HCT116 (cell line): ENCODE measurements around the gene NCAN. TPM values are rescaled to one million over a fixed set of nuclear protein-coding genes. Genes with fewer than 3 reads are reported as not detected.

Source experiments
- ATAC-seq: fragments of 200-7000 bp; cut with Tn5 transposase; 2 replicates; pipeline ENCODE4 v1.9.1; 2020; ENCODE audit warnings: mild to moderate bottlenecking, moderate library complexity
- BruUV-seq: library from RNA; stranded (reverse); fragments of 400-500 nt; replicated peaks from 2 replicates; lab custom pipeline; 2021; lab: Mats Ljungman, UMichigan
- CTCF ChIA-PET: fragments of 300-600 bp; sonication (Branson Sonifier 250); formaldehyde crosslinking; loops from one replicate; lab custom pipeline; 2021; ENCODE audit warnings: antibody characterized with exemption; lab: Charles Lee
- POLR2A ChIA-PET: fragments of 300-600, 350-600 bp; sonication (Branson Sonifier 250); formaldehyde crosslinking; loops from one replicate; lab custom pipeline; 2021; ENCODE audit warnings: antibody characterized with exemption; lab: Charles Lee
- RAD21 ChIA-PET, 2 experiments: fragments of 300-600 bp; sonication (Branson Sonifier 250); formaldehyde crosslinking; loops; one replicate each; lab custom pipeline; 2023; ENCODE audit warnings: low total read pairs in 2 of 2; ENCODE audit not compliant: uncharacterized antibody in 2 of 2, unreplicated experiment in 2 of 2, low non-redundant PET in 1 of 2; lab: Charles Lee
- DNase-seq: peaks from one replicate; pipeline ENCODE4 v3.0.0-alpha.2; 2010; ENCODE audit warnings: low read depth, low spot score
- H2AFZ ChIP-seq: fragments of 200-600 bp; shearing (Covaris generic), sonication (generic); 2 replicates; pipeline ENCODE4 v1.6.1; 2017; ENCODE audit warnings: low read depth, mixed run types, mixed read lengths, antibody characterized with exemption, low read length; ENCODE audit not compliant: poor library complexity, severe bottlenecking
- H3K27ac ChIP-seq: 2 replicates; pipeline ENCODE4 v1.5.1; 2012; ENCODE audit warnings: low read depth, low read length
- H3K27me3 ChIP-seq: fragments of 200-600 bp; sonication (generic); 2 replicates; pipeline ENCODE4 v1.6.1; 2016; ENCODE audit warnings: mixed run types, low read length, mixed read lengths; ENCODE audit not compliant: insufficient read depth
- H3K36me3 ChIP-seq, 2 experiments: fragments of 200-500 bp in 1 of 2; fragments of 200-600 bp in 1 of 2; sonication (Bioruptor generic) in 1 of 2; sonication (generic) in 1 of 2; 2 replicates each; pipeline versions ENCODE4 v1.5.1 to v1.6.1; 2014 to 2016; ENCODE audit warnings: low read length in 2 of 2, inconsistent platforms in 1 of 2, mixed read lengths in 1 of 2, mixed run types in 1 of 2; ENCODE audit not compliant: insufficient read depth in 2 of 2, control insufficient read depth in 1 of 2
- H3K4me1 ChIP-seq, 2 experiments: fragments of 200-600 bp in 1 of 2; sonication (generic) in 1 of 2; 2 replicates each; pipeline versions ENCODE4 v1.5.1 to v1.6.1; 2012 to 2017; ENCODE audit warnings: low read length in 2 of 2, inconsistent platforms in 1 of 2, mild to moderate bottlenecking in 1 of 2, mixed read lengths in 1 of 2, mixed run types in 1 of 2, moderate library complexity in 1 of 2; ENCODE audit not compliant: insufficient read depth in 2 of 2, control insufficient read depth in 1 of 2
- H3K4me2 ChIP-seq: fragments of 200-600 bp; sonication (generic); 2 replicates; pipeline ENCODE4 v1.6.1; 2017; ENCODE audit warnings: mixed run types, low read length, mixed read lengths
- H3K4me3 ChIP-seq, 2 experiments: fragments of 200-600 bp in 1 of 2; sonication (generic) in 1 of 2; replicated peaks in 1 of 2; 2 replicates each; pipeline ENCODE4 v1.5.1; 2011 to 2016; ENCODE audit warnings: low read length in 2 of 2, control low read depth in 1 of 2, low read depth in 1 of 2, mild to moderate bottlenecking in 1 of 2, mixed read lengths in 1 of 2, mixed run types in 1 of 2
- H3K79me2 ChIP-seq: fragments of 200-600 bp; sonication (generic); 2 replicates; pipeline ENCODE4 v1.6.1; 2017; ENCODE audit warnings: mild to moderate bottlenecking, mixed run types, low read length, moderate library complexity, mixed read lengths; ENCODE audit not compliant: insufficient read depth
- H3K9ac ChIP-seq: fragments of 200-600 bp; sonication (generic); 2 replicates; pipeline ENCODE4 v1.6.1; 2016; ENCODE audit warnings: low read length, mixed read lengths
- H3K9me2 ChIP-seq: fragments of 200-600 bp; sonication (generic), shearing (Covaris generic); 2 replicates; pipeline ENCODE4 v1.6.1; 2017; ENCODE audit warnings: mixed run types, mild to moderate bottlenecking, moderate library complexity; ENCODE audit not compliant: insufficient read depth
- H3K9me3 ChIP-seq, 2 experiments: fragments of 200-500 bp in 1 of 2; fragments of 200-600 bp in 1 of 2; sonication (Bioruptor generic) in 1 of 2; sonication (generic) in 1 of 2; 2 replicates each; pipeline ENCODE4 v1.6.1; 2014 to 2017; ENCODE audit warnings: low read length in 2 of 2, mixed read lengths in 2 of 2, inconsistent platforms in 1 of 2, low read depth in 1 of 2, mild to moderate bottlenecking in 1 of 2, mixed run types in 1 of 2, moderate library complexity in 1 of 2; ENCODE audit not compliant: control insufficient read depth in 1 of 2, insufficient read depth in 1 of 2
- H4K20me1 ChIP-seq: fragments of 200-600 bp; sonication (generic), shearing (Covaris generic); 2 replicates; pipeline ENCODE4 v1.6.1; 2017; ENCODE audit warnings: mixed run types, mild to moderate bottlenecking, moderate library complexity; ENCODE audit not compliant: insufficient read depth
- ELF1 ChIP-seq: IDR thresholded peaks from 2 replicates; pipeline ENCODE4 v1.6.1; 2012; ENCODE audit warnings: low read depth, borderline replicate concordance
- EZH2 ChIP-seq: fragments of 200-600 bp; sonication (generic); IDR thresholded peaks from 2 replicates; pipeline ENCODE4 v1.6.1; 2017; ENCODE audit warnings: antibody characterized with exemption, mixed run types
- FOSL1 ChIP-seq: IDR thresholded peaks from 2 replicates; pipeline ENCODE4 v1.6.1; 2012; ENCODE audit warnings: low read depth
- JUND ChIP-seq: IDR thresholded peaks from 2 replicates; pipeline ENCODE4 v1.6.1; 2012
- POLR2A ChIP-seq: IDR thresholded peaks from 2 replicates; pipeline ENCODE4 v1.7.0; 2011; ENCODE audit warnings: borderline replicate concordance; ENCODE audit not compliant: insufficient read depth, insufficient read length; ENCODE audit errors: extremely low read depth
- POLR2AphosphoS5 ChIP-seq: IDR thresholded peaks from 2 replicates; pipeline ENCODE4 v1.6.1; 2011; ENCODE audit warnings: mild to moderate bottlenecking, low read depth, low read length, moderate library complexity
- SP1 ChIP-seq: IDR thresholded peaks from 2 replicates; pipeline ENCODE4 v1.6.1; 2012; ENCODE audit warnings: low read depth
- TCF7L2 ChIP-seq: IDR thresholded peaks from 2 replicates; pipeline ENCODE4 v1.7.0; 2011; ENCODE audit warnings: borderline replicate concordance, inconsistent platforms; ENCODE audit not compliant: insufficient read depth, insufficient read length; ENCODE audit errors: extremely low read depth
- ZNF274 ChIP-seq: fragments of 200-500 bp; sonication (Bioruptor generic); IDR thresholded peaks from 2 replicates; pipeline ENCODE4 v1.6.1; 2014; ENCODE audit warnings: mild to moderate bottlenecking, low read depth, low read length, inconsistent platforms
- intact Hi-C: fragments of 100-400 bp; cut with micrococcal nuclease; formaldehyde crosslinking; loops from 2 replicates; pipeline ENCODE4 v1.10.0; 2022
- total RNA-seq: library from RNA; stranded (reverse); gene quantifications from one replicate; pipeline ENCODE4 v1.2.1, GENCODE V29; 2021; ENCODE audit not compliant: unreplicated experiment
- TF ChIP-seq, protein P1 (sequence below): IDR thresholded peaks from 2 replicates; pipeline ENCODE4 v1.6.1; 2011; ENCODE audit warnings: mild to moderate bottlenecking, low read length, moderate library complexity; ENCODE audit not compliant: insufficient replicate concordance; ENCODE audit errors: extremely low read depth
- TF ChIP-seq, protein P2 (sequence below), 3 experiments: fragments of 200-600 bp in 1 of 3; sonication (generic) in 1 of 3; IDR thresholded peaks in 2 of 3; conservative IDR thresholded peaks in 1 of 3; 2 replicates each; pipeline ENCODE4 v1.5.1; 2012 to 2017; ENCODE audit warnings: low read depth in 2 of 3, low read length in 2 of 3, antibody characterized with exemption in 1 of 3, borderline replicate concordance in 1 of 3, control low read depth in 1 of 3, mild to moderate bottlenecking in 1 of 3, mixed read lengths in 1 of 3, mixed run types in 1 of 3, moderate library complexity in 1 of 3; ENCODE audit not compliant: insufficient read depth in 1 of 3

The NCAN gene
- total RNA-seq, 1 experiment from 2014 or later = 0.07 TPM

GRCh38 chr19:19274146-19274545 lies 62.4 kb downstream of the NCAN start:
- no peaks in the 10 kb centered on the region for H3K4me1 ChIP-seq
- no peaks in the 10 kb centered on the region for H4K20me1 ChIP-seq
- intact Hi-C loops = no loop called here
- no peaks in the 10 kb centered on the region for H3K9me3 ChIP-seq
- H3K27ac ChIP-seq = no peak overlapping the region
- ChIA-PET RAD21 (no interaction called here), CTCF (no interaction called here), POLR2A (interaction anchor here (0.6 kb wide), 1 partner anchor 103 kb away, joined by 3 read pairs; no protein-coding TSS in a partner anchor)
- peaks cover 7 to 12% of the 10 kb centered on the region in 2 experiments; a peak in 3 of 4 replicates for H3K36me3 ChIP-seq
- H3K27me3 ChIP-seq = no peaks in the 10 kb centered on the region
- no peak overlapping the region for H3K4me3 ChIP-seq
- no peak for ATAC-seq
- no TSS peak for BruUV-seq
- H3K4me2 ChIP-seq = no peak overlapping the region
- no peak overlapping the region for H2AFZ ChIP-seq
- H3K9me2 ChIP-seq = no peaks in the 10 kb centered on the region
- DNase-seq = no peak
- no peaks in the 10 kb centered on the region for H3K79me2 ChIP-seq
- no peak overlapping the region for H3K9ac ChIP-seq
- TF ChIP-seq EZH2 (no peak), ELF1 (no peak), TCF7L2 (no peak), JUND (no peak), POLR2A (no peak)
- TF ChIP-seq, protein P1, sequence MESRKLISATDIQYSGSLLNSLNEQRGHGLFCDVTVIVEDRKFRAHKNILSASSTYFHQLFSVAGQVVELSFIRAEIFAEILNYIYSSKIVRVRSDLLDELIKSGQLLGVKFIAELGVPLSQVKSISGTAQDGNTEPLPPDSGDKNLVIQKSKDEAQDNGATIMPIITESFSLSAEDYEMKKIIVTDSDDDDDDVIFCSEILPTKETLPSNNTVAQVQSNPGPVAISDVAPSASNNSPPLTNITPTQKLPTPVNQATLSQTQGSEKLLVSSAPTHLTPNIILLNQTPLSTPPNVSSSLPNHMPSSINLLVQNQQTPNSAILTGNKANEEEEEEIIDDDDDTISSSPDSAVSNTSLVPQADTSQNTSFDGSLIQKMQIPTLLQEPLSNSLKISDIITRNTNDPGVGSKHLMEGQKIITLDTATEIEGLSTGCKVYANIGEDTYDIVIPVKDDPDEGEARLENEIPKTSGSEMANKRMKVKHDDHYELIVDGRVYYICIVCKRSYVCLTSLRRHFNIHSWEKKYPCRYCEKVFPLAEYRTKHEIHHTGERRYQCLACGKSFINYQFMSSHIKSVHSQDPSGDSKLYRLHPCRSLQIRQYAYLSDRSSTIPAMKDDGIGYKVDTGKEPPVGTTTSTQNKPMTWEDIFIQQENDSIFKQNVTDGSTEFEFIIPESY = no peak

DNA sequence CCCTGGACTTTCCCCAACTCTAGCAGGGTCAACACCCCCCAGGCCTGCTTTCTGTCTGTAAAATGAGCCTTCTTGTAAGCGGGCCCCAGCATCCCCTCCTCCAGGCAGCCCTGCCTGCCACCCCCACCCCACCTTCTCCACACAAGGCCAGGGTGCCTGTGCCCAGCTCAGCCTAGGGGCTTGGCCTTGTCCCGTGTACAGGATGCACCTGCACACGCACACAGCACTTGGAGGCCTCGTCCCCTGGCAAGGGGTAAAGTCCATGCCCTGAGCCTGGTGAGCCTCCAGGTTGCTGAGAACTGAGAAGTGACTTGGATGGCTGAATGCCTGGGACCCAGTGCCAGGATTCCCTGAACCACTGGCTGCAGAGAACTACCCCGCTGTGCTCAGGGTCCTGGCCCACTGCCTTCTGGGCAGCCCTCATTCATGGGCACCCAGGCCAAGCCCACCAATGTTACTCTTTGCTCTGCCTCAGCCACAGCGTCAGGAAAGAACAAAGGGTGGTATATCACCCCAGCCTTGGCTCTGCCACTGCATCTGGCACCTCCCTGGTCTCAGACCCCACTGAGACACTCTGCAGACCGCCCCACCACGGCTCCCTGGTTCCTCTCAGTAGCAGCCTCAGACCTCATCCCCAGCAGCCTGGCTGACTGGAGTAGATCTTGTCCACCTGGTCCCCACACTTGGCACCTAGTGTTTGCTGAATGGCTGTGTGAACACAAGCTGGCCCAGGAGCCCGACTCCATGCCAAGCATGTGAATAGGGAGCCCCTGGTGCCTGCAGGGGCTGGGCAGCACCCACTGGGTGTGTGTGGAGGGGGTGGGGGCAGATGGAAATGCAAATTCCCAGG lies 63.2 kb downstream of the NCAN start:
- no peak overlapping the region for H3K27ac ChIP-seq
- H3K4me3 ChIP-seq = no peak overlapping the region
- H3K27me3 ChIP-seq = no peaks in the 10 kb centered on the region
- no peak overlapping the region for H3K4me2 ChIP-seq
- no peaks in the 10 kb centered on the region for H3K9me2 ChIP-seq
- POLR2A ChIA-PET = no interaction called here
- intact Hi-C loops = no loop called here
- no peaks in the 10 kb centered on the region for H3K79me2 ChIP-seq
- no peak for ATAC-seq
- H3K9me3 ChIP-seq = no peaks in the 10 kb centered on the region
- no peaks in the 10 kb centered on the region for H4K20me1 ChIP-seq
- RAD21 ChIA-PET = no interaction called here
- no peak for DNase-seq
- no peak overlapping the region for H2AFZ ChIP-seq
- no peak overlapping the region for H3K9ac ChIP-seq
- H3K4me1 ChIP-seq = no peaks in the 10 kb centered on the region
- H3K36me3 ChIP-seq = peaks cover 7 to 13% of the 10 kb centered on the region in 2 experiments; a peak in 3 of 4 replicates
- no TSS peak for BruUV-seq
- CTCF ChIA-PET = no interaction called here
- no peak for TF ChIP-seq JUND
- TF ChIP-seq, protein P1 = no peak
- TF ChIP-seq, protein P2, sequence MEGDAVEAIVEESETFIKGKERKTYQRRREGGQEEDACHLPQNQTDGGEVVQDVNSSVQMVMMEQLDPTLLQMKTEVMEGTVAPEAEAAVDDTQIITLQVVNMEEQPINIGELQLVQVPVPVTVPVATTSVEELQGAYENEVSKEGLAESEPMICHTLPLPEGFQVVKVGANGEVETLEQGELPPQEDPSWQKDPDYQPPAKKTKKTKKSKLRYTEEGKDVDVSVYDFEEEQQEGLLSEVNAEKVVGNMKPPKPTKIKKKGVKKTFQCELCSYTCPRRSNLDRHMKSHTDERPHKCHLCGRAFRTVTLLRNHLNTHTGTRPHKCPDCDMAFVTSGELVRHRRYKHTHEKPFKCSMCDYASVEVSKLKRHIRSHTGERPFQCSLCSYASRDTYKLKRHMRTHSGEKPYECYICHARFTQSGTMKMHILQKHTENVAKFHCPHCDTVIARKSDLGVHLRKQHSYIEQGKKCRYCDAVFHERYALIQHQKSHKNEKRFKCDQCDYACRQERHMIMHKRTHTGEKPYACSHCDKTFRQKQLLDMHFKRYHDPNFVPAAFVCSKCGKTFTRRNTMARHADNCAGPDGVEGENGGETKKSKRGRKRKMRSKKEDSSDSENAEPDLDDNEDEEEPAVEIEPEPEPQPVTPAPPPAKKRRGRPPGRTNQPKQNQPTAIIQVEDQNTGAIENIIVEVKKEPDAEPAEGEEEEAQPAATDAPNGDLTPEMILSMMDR (IDR thresholded peaks at IDR 0.05 in 2 of 3, conservative IDR thresholded peaks at IDR 0.05 in 1 of 3; ENCODE audit: borderline replicate concordance in 1 of 3, insufficient read depth in 1 of 3, low read depth in 2 of 3, low read length in 2 of 3) = no peak
- no peak for TF ChIP-seq FOSL1
- no peak for TF ChIP-seq ZNF274
- TF ChIP-seq ELF1 = no peak
- TF ChIP-seq POLR2AphosphoS5 = no peak
- TF ChIP-seq SP1 = no peak
- no peak for TF ChIP-seq TCF7L2
